ENCODE data around the gene ROBO1. TPM values are rescaled to one million over a fixed set of nuclear protein-coding genes. Genes with fewer than 3 reads are reported as not detected.
"Not testable (repeated sequence)": the region's sequence is repeated elsewhere in the genome, so short reads cannot be mapped to it uniquely, and the experiment has no call there.

Gene ROBO1
- total RNA-seq, 2 donors from 2014 or later, result not detected

GRCh38 chr3:78754066-78754743 is 1013.6 kb downstream of the ROBO1 start:
- H3K27me3 Mint-ChIP-seq, result no peaks in the 10 kb centered on the region
- no peaks in the 10 kb centered on the region for H3K9me3 ChIP-seq (ENCODE audit: control insufficient read depth, low read length, poor library complexity, severe bottlenecking)
- no peaks in the 10 kb centered on the region for H3K36me3 Mint-ChIP-seq (ENCODE audit: low read depth)
- no peak overlapping the region for H3K4me3 Mint-ChIP-seq
- DNase-seq (no peak), ATAC-seq (no peak)
- H3K27ac Mint-ChIP-seq, result no peak overlapping the region
- H3K4me1 Mint-ChIP-seq, result no peaks in the 10 kb centered on the region

GRCh38 chr3:78751266-78751665 is 1016.5 kb downstream of the ROBO1 start:
- no peak for ATAC-seq

GRCh38 chr3:78750291-78750690 is 1017.5 kb downstream of the ROBO1 start:
- not testable (repeated sequence) for H3K9me3 ChIP-seq (ENCODE audit: control insufficient read depth, low read length, poor library complexity, severe bottlenecking); DNase-seq; H3K27me3 Mint-ChIP-seq; H3K36me3 Mint-ChIP-seq (ENCODE audit: low read depth); H3K4me1 Mint-ChIP-seq; H3K27ac Mint-ChIP-seq; H3K4me3 Mint-ChIP-seq; ATAC-seq

More at GRCh38 chr3:78751266-78751665, 1016.5 kb downstream of the ROBO1 start:
- Mint-ChIP-seq H3K4me3 (no peak overlapping the region), H3K27ac (no peak overlapping the region), H3K36me3 (ENCODE audit: low read depth) (no peaks in the 10 kb centered on the region), H3K27me3 (no peaks in the 10 kb centered on the region), H3K4me1 (no peaks in the 10 kb centered on the region)
- no peak for DNase-seq
- H3K9me3 ChIP-seq (ENCODE audit: control insufficient read depth, low read length, poor library complexity, severe bottlenecking), result no peaks in the 10 kb centered on the region

GRCh38 chr3:78749056-78749455 is 1018.7 kb downstream of the ROBO1 start:
- no peak overlapping the region for H3K27ac Mint-ChIP-seq
- DNase-seq (no peak), ATAC-seq (no peak)
- H3K9me3 ChIP-seq (ENCODE audit: control insufficient read depth, low read length, poor library complexity, severe bottlenecking), result peaks cover 3% of the 10 kb centered on the region
- no peaks in the 10 kb centered on the region for H3K4me1 Mint-ChIP-seq
- H3K4me3 Mint-ChIP-seq, result no peak overlapping the region
- H3K36me3 Mint-ChIP-seq (ENCODE audit: low read depth), result no peaks in the 10 kb centered on the region
- H3K27me3 Mint-ChIP-seq, result no peaks in the 10 kb centered on the region

- H3K27ac Mint-ChIP-seq, result no peak overlapping the region
- peaks cover 3% of the 10 kb centered on the region for H3K9me3 ChIP-seq (ENCODE audit: control insufficient read depth, low read length, poor library complexity, severe bottlenecking)
- no peak overlapping the region for H3K4me3 Mint-ChIP-seq
- H3K27me3 Mint-ChIP-seq, result no peaks in the 10 kb centered on the region
- H3K36me3 Mint-ChIP-seq (ENCODE audit: low read depth), result no peaks in the 10 kb centered on the region
- no peaks in the 10 kb centered on the region for H3K4me1 Mint-ChIP-seq
- ATAC-seq (no peak), DNase-seq (no peak)
Measured at GRCh38 chr3:78745847-78746246, 1022.0 kb downstream of the ROBO1 start.

GRCh38 chr3:78742491-78742890 is 1025.3 kb downstream of the ROBO1 start:
- peaks cover 3% of the 10 kb centered on the region for H3K9me3 ChIP-seq (ENCODE audit: control insufficient read depth, low read length, poor library complexity, severe bottlenecking)
- Mint-ChIP-seq H3K4me3 (no peak overlapping the region), H3K4me1 (no peaks in the 10 kb centered on the region), H3K36me3 (ENCODE audit: low read depth) (no peaks in the 10 kb centered on the region), H3K27ac (no peak overlapping the region), H3K27me3 (no peaks in the 10 kb centered on the region)
- ATAC-seq (no peak), DNase-seq (no peak)

GRCh38 chr3:78742041-78742440 is 1025.8 kb downstream of the ROBO1 start:
- no peak overlapping the region for H3K4me3 Mint-ChIP-seq
- H3K36me3 Mint-ChIP-seq (ENCODE audit: low read depth), result no peaks in the 10 kb centered on the region
- H3K9me3 ChIP-seq (ENCODE audit: control insufficient read depth, low read length, poor library complexity, severe bottlenecking), result peaks cover 3% of the 10 kb centered on the region
- no peaks in the 10 kb centered on the region for H3K4me1 Mint-ChIP-seq
- H3K27ac Mint-ChIP-seq, result no peak overlapping the region
- no peaks in the 10 kb centered on the region for H3K27me3 Mint-ChIP-seq
- no peak for DNase-seq
- ATAC-seq, result no peak

DNA sequence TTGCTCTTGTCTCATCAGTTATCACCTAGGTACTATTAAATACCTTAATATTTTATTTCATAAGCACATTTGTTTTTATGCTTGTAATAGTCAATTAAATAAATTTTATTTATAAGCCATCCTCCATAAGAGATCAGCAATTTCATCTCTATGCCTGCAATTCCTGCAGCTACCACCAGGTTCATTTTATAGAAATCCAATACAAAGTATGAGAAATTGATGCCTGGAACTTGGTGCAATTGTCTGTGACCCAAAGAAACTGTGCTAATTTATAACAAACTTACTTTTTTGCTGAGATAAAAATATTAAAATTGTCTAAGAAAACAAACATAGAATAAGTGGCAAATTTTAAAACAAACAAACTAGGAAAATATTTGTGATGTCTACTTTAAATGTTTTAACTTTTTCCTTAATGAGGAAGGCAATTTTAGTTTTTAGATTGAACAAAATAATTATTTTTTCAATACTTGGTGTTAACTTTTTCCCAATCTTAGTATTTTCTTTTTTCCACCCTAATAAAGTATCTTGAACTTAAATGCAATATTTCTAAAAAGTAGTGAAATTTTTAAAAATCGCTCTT is 1026.6 kb downstream of the ROBO1 start:
- no peaks in the 10 kb centered on the region for H3K27me3 Mint-ChIP-seq
- DNase-seq, result no peak
- H3K4me3 Mint-ChIP-seq, result no peak overlapping the region
- H3K36me3 Mint-ChIP-seq (ENCODE audit: low read depth), result no peaks in the 10 kb centered on the region
- no peaks in the 10 kb centered on the region for H3K4me1 Mint-ChIP-seq
- peaks cover 3% of the 10 kb centered on the region for H3K9me3 ChIP-seq (ENCODE audit: control insufficient read depth, low read length, poor library complexity, severe bottlenecking)
- H3K27ac Mint-ChIP-seq, result no peak overlapping the region
- ATAC-seq, result no peak

DNA sequence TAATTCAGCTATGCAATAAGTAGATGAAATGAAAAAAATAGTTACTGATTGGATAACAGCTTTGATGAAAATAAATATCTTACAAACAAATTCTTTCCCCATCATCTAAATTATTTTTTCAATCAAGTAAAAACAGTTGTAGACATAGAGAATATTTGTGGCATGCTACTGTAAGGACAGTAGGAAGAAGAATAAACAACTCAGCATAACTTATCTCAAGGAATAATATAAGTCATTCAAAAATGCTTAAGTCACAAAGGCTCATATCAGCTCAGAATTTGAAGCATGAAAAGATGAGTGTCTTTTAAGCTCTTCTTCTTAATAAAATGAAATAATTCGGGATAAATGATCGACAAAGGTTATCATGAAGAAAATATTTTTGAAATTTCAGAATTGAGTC is 1029.0 kb downstream of the ROBO1 start:
- Mint-ChIP-seq H3K27me3 (no peaks in the 10 kb centered on the region), H3K4me3 (no peak overlapping the region), H3K27ac (no peak overlapping the region), H3K36me3 (ENCODE audit: low read depth) (no peaks in the 10 kb centered on the region), H3K4me1 (no peaks in the 10 kb centered on the region)
- ATAC-seq (no peak), DNase-seq (no peak)
- no peaks in the 10 kb centered on the region for H3K9me3 ChIP-seq (ENCODE audit: control insufficient read depth, low read length, poor library complexity, severe bottlenecking)

DNA sequence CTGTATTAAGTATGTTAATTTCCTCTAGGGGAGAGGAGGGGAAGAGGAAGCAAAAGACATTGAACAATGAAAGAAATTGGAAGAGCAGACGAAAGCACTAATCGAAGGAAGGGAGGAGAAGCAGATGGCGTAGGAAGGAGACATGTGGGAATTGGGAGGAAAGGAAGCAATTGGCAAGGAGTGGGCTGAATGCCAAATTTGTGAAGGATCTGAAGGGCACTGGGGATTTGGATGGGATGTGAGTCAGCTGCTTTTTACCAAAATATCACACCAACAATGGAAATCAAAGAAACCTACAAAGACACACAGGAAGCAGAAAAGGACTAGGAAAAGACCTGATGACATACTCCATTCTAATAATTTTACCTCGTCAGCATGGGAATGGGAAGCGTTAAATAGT is 1029.8 kb downstream of the ROBO1 start:
- DNase-seq, result no peak
- no peaks in the 10 kb centered on the region for H3K9me3 ChIP-seq (ENCODE audit: control insufficient read depth, low read length, poor library complexity, severe bottlenecking)
- H3K27ac Mint-ChIP-seq, result no peak overlapping the region
- no peak overlapping the region for H3K4me3 Mint-ChIP-seq
- H3K36me3 Mint-ChIP-seq (ENCODE audit: low read depth), result no peaks in the 10 kb centered on the region
- no peaks in the 10 kb centered on the region for H3K4me1 Mint-ChIP-seq
- H3K27me3 Mint-ChIP-seq, result no peaks in the 10 kb centered on the region
- no peak for ATAC-seq

DNA sequence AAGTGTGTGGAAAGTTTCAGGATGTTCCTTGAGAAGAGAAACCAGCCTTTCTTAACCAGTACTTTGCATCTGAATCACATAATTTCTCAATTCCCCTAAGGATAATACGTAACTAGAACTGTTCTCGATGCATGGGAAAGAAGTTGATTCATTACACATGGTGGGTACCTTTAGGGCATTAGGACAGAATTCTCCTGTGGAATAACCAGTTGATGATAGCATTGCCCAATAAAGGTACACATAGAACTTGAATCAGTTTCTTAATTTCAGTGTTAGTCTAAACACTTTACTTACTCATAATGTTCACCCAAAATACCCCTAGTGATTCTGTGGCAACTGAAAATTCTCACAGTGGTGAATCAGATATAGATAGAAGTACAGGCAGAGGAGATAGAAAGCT is 1030.9 kb downstream of the ROBO1 start:
- Mint-ChIP-seq H3K36me3 (ENCODE audit: low read depth) (no peaks in the 10 kb centered on the region), H3K27ac (no peak overlapping the region), H3K27me3 (no peaks in the 10 kb centered on the region), H3K4me3 (no peak overlapping the region), H3K4me1 (no peaks in the 10 kb centered on the region)
- no peak for ATAC-seq
- DNase-seq, result no peak
- no peaks in the 10 kb centered on the region for H3K9me3 ChIP-seq (ENCODE audit: control insufficient read depth, low read length, poor library complexity, severe bottlenecking)

DNA sequence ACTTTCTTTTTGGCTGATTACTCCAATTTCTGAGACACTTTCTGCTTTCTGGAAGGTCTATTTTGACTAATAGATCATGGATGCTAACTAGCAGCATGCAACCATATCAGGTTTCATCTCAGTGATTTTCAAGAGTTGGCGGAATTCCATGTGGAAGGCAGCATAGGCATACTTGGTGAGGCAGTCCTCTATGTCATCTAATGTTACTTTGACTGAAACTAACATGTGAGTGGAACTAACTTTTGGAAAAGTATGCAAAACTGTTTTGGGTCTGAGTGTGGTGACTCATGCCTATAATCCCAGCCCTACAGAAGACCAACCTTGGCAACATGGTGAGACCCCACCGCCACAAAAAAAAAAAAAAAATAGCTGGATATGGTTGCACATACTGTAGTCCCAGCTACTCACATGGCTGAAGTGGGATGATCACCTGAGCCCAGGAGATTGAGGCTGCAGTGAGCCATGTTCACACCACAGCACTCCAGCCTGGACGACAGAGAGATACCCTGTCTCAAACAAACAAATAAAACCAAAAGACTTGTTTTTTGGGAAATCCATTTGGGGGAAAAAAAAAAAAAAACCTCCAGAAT is 1033.7 kb downstream of the ROBO1 start:
- H3K9me3 ChIP-seq (ENCODE audit: control insufficient read depth, low read length, poor library complexity, severe bottlenecking), result no peaks in the 10 kb centered on the region
- H3K36me3 Mint-ChIP-seq (ENCODE audit: low read depth), result no peaks in the 10 kb centered on the region
- DNase-seq (no peak), ATAC-seq (no peak)
- no peak overlapping the region for H3K4me3 Mint-ChIP-seq
- no peaks in the 10 kb centered on the region for H3K4me1 Mint-ChIP-seq
- H3K27me3 Mint-ChIP-seq, result no peaks in the 10 kb centered on the region
- no peak overlapping the region for H3K27ac Mint-ChIP-seq

DNA sequence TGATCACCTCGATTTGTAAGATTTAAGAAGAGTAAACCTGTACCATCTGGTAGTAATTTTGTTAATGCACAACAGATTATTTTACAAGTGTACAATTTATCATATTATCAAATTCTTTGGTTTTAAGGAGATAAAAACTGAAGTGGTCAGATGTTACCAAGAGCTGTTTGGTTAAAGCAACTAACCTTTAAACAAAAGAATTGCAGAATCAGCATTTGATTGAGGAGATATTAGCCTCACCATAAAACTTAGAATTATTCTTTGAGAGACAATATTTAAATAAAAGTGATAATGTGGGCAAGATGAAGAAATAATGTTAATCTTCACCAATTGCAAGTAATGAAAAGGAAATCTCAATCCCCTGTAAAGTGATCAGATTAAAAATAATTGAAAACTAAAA is 1034.9 kb downstream of the ROBO1 start:
- H3K4me3 Mint-ChIP-seq, result no peak overlapping the region
- DNase-seq, result no peak
- no peak overlapping the region for H3K27ac Mint-ChIP-seq
- no peaks in the 10 kb centered on the region for H3K36me3 Mint-ChIP-seq (ENCODE audit: low read depth)
- no peaks in the 10 kb centered on the region for H3K4me1 Mint-ChIP-seq
- no peaks in the 10 kb centered on the region for H3K27me3 Mint-ChIP-seq
- no peaks in the 10 kb centered on the region for H3K9me3 ChIP-seq (ENCODE audit: control insufficient read depth, low read length, poor library complexity, severe bottlenecking)
- ATAC-seq, result no peak

DNA sequence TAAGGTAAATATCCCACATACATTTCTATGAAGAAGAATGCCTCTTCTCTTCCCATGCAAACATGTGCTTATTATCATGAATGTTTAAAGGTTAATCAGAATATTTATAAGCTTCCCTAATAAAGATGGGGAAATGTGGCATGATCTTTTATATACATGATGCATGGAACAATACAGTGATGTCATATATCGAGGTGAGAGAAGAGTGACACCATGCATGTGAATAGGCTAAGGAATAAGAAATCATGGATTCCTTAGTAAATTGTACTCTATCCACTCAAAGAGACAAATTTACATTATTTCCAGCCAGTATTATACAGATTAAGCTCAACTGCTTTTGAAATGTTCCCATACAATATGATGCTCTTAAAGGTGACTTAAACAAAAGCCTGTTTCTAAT is 1035.3 kb downstream of the ROBO1 start:
- Mint-ChIP-seq H3K27ac (no peak overlapping the region), H3K4me3 (no peak overlapping the region), H3K4me1 (no peaks in the 10 kb centered on the region), H3K36me3 (ENCODE audit: low read depth) (no peaks in the 10 kb centered on the region), H3K27me3 (no peaks in the 10 kb centered on the region)
- H3K9me3 ChIP-seq (ENCODE audit: control insufficient read depth, low read length, poor library complexity, severe bottlenecking), result no peaks in the 10 kb centered on the region
- no peak for DNase-seq
- no peak for ATAC-seq
